Measurements from ENCODE around the gene ACKR4.
"Not testable (repeated sequence)": the region's sequence is repeated elsewhere in the genome, so short reads cannot be mapped to it uniquely, and the experiment has no call there.

The ACKR4 gene

DNA sequence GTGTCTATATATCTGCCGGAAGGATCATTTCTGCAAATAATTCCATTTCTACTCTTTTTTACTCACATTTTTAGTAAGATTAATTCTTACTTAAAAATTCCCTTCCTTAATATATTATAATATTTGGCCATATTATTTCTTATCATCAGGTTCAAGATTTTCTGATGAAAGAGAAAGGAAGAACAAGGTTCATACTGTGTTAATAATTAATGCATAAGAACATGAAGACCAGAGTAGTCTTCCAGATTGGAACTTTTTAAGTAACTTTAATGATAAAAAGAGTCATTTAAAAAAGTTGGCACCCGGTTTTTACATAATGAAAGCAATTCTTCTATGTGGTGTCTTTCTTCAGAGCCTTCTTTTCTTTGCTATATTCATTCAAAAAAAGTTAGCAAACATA lies 590 bp downstream of the ACKR4 start:
- Histone ChIP-seq H3K27me3 (ENCODE audit: control insufficient read depth, insufficient read depth, low read length) (no peaks in the 10 kb centered on the region), H3K4me1 (ENCODE audit: control insufficient read depth, insufficient read depth, low read length) (peaks cover 4% of the 10 kb centered on the region), H3K9me3 (ENCODE audit: control insufficient read depth, low read length) (no peaks in the 10 kb centered on the region), H3K36me3 (ENCODE audit: control insufficient read depth, insufficient read depth, low read length) (no peaks in the 10 kb centered on the region), H3K9ac (ENCODE audit: low read length) (peak overlapping the region; percentile 73), H3K4me3 (ENCODE audit: low read length) (peak overlapping the region; percentile 28)

DNA sequence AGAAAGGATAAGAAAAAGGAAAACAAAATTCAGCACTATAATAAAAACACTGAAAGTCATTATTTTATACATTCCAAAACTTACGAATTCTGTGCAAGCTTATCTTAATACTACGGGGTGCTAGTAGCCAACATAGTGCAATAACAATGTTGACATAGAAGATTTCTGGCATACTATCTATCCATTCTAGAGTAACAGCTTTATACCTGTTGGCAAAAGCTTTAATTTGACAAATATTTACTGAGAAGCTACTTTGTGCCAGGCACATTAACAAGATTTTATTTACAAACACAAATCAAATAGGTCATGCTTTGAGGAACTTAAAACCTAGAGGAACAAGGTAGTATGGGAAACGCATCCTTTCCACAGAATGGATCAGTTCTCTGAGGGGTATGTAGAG lies 1.1 kb downstream of the ACKR4 start:
- no peak overlapping the region for H3K4me3 ChIP-seq (ENCODE audit: low read length)
- H3K36me3 ChIP-seq (ENCODE audit: control insufficient read depth, insufficient read depth, low read length) = no peaks in the 10 kb centered on the region
- H3K27me3 ChIP-seq (ENCODE audit: control insufficient read depth, insufficient read depth, low read length) = no peaks in the 10 kb centered on the region
- peaks cover 4% of the 10 kb centered on the region for H3K4me1 ChIP-seq (ENCODE audit: control insufficient read depth, insufficient read depth, low read length)
- no peaks in the 10 kb centered on the region for H3K9me3 ChIP-seq (ENCODE audit: control insufficient read depth, low read length)
- no peak overlapping the region for H3K9ac ChIP-seq (ENCODE audit: low read length)

DNA sequence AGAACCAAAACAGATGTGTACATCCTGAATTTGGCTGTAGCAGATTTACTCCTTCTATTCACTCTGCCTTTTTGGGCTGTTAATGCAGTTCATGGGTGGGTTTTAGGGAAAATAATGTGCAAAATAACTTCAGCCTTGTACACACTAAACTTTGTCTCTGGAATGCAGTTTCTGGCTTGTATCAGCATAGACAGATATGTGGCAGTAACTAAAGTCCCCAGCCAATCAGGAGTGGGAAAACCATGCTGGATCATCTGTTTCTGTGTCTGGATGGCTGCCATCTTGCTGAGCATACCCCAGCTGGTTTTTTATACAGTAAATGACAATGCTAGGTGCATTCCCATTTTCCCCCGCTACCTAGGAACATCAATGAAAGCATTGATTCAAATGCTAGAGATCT lies 3.5 kb downstream of the ACKR4 start:
- H3K36me3 ChIP-seq (ENCODE audit: control insufficient read depth, insufficient read depth, low read length); H3K9ac ChIP-seq (ENCODE audit: low read length); H3K27me3 ChIP-seq (ENCODE audit: control insufficient read depth, insufficient read depth, low read length); H3K4me1 ChIP-seq (ENCODE audit: control insufficient read depth, insufficient read depth, low read length); H3K9me3 ChIP-seq (ENCODE audit: control insufficient read depth, low read length); H3K4me3 ChIP-seq (ENCODE audit: low read length): not testable (repeated sequence)

DNA sequence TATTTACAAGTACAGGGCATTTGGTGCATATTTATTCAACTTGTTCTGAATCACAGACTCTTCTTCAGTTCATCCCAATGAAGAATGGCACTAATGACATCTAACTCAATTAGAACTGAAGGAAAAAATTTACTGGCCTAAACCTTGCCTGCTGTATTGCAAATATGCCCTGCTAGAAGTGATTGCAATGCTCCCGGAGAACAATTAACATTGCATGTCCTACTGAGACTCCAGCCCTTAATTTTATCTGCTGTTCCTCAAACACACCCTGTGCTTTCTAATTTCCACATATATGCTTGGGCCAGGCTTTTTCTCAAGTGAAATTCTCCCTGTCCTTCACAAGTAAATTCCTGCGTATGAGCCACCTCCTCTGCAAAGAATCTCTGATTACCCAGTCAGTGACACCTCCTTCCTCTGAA lies 8.3 kb downstream of the ACKR4 start:
- Histone ChIP-seq H3K27me3 (ENCODE audit: control insufficient read depth, insufficient read depth, low read length) (no peaks in the 10 kb centered on the region), H3K4me1 (ENCODE audit: control insufficient read depth, insufficient read depth, low read length) (no peaks in the 10 kb centered on the region), H3K9me3 (ENCODE audit: control insufficient read depth, low read length) (no peaks in the 10 kb centered on the region), H3K36me3 (ENCODE audit: control insufficient read depth, insufficient read depth, low read length) (no peaks in the 10 kb centered on the region), H3K4me3 (ENCODE audit: low read length) (no peak overlapping the region), H3K9ac (ENCODE audit: low read length) (no peak overlapping the region)

DNA sequence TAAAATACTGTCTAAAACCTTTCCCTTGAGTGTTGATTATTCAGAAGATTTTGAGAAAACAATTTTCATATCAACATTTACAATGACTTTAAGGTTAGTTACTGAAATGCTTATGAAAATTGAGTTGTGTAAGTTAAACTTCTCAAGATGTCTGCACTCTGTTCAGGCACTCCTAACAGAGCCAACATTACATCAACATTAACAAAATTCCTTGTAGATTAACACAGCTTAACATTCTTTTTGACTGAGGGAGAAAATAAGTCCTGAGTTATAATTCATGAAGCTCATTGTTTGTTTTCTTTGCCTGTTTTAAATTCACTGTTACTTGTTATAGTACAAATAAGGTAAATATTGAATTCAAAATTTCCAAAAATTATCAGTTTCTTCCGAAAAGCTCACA lies 9.0 kb downstream of the ACKR4 start:
- Histone ChIP-seq H3K4me3 (ENCODE audit: low read length) (no peak overlapping the region), H3K9me3 (ENCODE audit: control insufficient read depth, low read length) (no peaks in the 10 kb centered on the region), H3K4me1 (ENCODE audit: control insufficient read depth, insufficient read depth, low read length) (no peaks in the 10 kb centered on the region), H3K9ac (ENCODE audit: low read length) (no peak overlapping the region), H3K27me3 (ENCODE audit: control insufficient read depth, insufficient read depth, low read length) (no peaks in the 10 kb centered on the region), H3K36me3 (ENCODE audit: control insufficient read depth, insufficient read depth, low read length) (no peaks in the 10 kb centered on the region)

DNA sequence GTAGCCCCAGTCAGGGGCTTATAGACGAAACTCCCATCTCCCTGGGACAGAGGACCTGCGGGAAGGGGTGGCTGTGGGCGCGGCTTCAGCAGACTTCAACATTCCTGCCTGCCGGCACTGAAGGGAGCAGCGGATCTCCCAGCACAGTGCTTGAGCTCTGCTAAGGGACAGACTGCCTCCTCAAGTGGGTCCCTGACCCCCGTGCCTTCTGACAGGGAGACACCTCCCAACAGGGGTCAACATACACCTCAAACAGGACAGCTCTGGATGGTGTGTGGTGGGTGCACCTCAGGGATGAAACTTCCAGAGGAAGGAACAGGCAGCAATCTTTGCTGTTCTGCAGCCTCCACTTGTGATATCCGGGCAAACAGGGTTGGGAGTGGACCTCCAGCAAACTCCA lies 9.6 kb downstream of the ACKR4 start:
- not testable (repeated sequence) for H3K27me3 ChIP-seq (ENCODE audit: control insufficient read depth, insufficient read depth, low read length); H3K4me1 ChIP-seq (ENCODE audit: control insufficient read depth, insufficient read depth, low read length); H3K36me3 ChIP-seq (ENCODE audit: control insufficient read depth, insufficient read depth, low read length); H3K9ac ChIP-seq (ENCODE audit: low read length); H3K9me3 ChIP-seq (ENCODE audit: control insufficient read depth, low read length); H3K4me3 ChIP-seq (ENCODE audit: low read length)

DNA sequence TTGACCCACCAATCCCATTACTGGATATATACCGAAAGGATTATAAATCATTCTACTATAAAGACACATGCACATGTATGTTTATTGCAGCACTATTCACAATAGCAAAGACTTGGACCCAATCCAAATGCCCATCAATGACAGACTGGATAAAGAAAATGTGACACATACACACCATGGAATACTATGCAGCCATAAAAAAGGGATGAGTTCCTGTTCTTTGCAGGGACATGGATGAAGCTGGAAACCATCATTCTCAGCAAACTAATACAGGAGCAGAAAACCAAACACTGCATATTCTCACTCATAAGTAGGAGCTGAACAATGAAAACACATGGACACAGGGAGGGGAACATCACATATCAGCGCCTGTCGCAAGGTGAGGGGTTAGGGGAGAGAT lies 18.2 kb downstream of the ACKR4 start:
- not testable (repeated sequence) for H3K27me3 ChIP-seq (ENCODE audit: control insufficient read depth, insufficient read depth, low read length); H3K9me3 ChIP-seq (ENCODE audit: control insufficient read depth, low read length); H3K36me3 ChIP-seq (ENCODE audit: control insufficient read depth, insufficient read depth, low read length); H3K4me1 ChIP-seq (ENCODE audit: control insufficient read depth, insufficient read depth, low read length); H3K9ac ChIP-seq (ENCODE audit: low read length); H3K4me3 ChIP-seq (ENCODE audit: low read length)

DNA sequence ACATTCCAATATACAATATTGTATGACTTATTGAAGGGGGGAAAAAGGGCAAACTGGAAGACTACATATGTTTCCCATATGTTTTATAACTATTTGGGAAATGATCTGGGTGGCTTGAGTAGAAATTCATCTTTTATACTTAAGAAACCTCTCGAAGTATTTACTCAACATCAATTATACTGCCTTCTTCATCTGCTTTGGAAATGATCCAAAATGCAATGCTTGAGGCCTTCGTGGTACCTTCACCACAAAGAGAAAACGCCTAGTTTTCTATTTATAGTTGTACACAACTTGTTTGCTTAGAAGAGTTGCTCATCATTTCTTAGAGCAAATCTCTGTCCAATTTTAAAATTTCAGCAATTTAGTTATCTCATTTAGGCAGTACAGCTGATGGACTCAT lies 18.8 kb downstream of the ACKR4 start:
- Histone ChIP-seq H3K9ac (ENCODE audit: low read length) (no peak overlapping the region), H3K4me1 (ENCODE audit: control insufficient read depth, insufficient read depth, low read length) (no peaks in the 10 kb centered on the region), H3K27me3 (ENCODE audit: control insufficient read depth, insufficient read depth, low read length) (no peaks in the 10 kb centered on the region), H3K4me3 (ENCODE audit: low read length) (no peak overlapping the region), H3K9me3 (ENCODE audit: control insufficient read depth, low read length) (no peaks in the 10 kb centered on the region), H3K36me3 (ENCODE audit: control insufficient read depth, insufficient read depth, low read length) (no peaks in the 10 kb centered on the region)

DNA sequence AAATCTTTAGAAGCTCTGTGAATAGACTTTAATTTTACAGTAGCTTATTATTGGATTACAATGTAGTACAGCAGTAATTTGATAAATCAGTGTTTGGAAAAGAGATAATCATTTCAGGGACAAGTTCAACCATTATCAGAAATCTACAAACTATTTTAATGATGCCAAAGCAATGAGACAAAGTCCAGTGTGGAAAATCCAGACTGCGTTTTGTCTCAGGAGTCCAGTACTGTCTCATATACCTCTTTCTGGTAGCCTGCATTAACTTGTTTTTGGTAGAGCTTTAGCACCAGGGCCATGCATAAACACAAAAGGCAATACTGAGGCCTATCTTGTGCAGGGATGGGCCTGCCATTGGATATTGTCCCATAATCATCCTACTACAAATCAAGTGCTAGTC lies 19.7 kb downstream of the ACKR4 start:
- Histone ChIP-seq H3K36me3 (ENCODE audit: control insufficient read depth, insufficient read depth, low read length) (no peaks in the 10 kb centered on the region), H3K4me1 (ENCODE audit: control insufficient read depth, insufficient read depth, low read length) (no peaks in the 10 kb centered on the region), H3K9me3 (ENCODE audit: control insufficient read depth, low read length) (no peaks in the 10 kb centered on the region), H3K9ac (ENCODE audit: low read length) (no peak overlapping the region), H3K4me3 (ENCODE audit: low read length) (no peak overlapping the region), H3K27me3 (ENCODE audit: control insufficient read depth, insufficient read depth, low read length) (no peaks in the 10 kb centered on the region)

DNA sequence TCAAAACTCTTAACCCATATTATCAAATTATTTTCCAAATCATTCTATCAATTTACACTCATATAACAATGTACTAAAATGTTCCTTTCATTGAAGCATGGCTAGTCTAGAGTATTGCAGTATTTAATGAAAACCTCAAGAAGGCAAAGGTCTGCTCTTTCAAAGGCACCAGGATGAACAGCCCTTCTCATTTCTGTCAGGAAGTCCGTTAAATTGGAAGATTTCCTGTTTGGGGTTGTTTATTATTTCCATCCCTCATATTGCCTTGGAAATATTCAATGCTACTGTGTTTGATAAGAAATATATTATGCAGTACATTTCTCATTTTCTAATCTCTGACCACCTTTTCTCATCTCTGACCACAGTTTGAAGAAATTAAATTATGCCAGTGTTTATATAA lies 25.1 kb downstream of the ACKR4 start:
- H3K9ac ChIP-seq (ENCODE audit: low read length) = no peak overlapping the region
- no peaks in the 10 kb centered on the region for H3K27me3 ChIP-seq (ENCODE audit: control insufficient read depth, insufficient read depth, low read length)
- no peak overlapping the region for H3K4me3 ChIP-seq (ENCODE audit: low read length)
- no peaks in the 10 kb centered on the region for H3K4me1 ChIP-seq (ENCODE audit: control insufficient read depth, insufficient read depth, low read length)
- no peaks in the 10 kb centered on the region for H3K9me3 ChIP-seq (ENCODE audit: control insufficient read depth, low read length)
- H3K36me3 ChIP-seq (ENCODE audit: control insufficient read depth, insufficient read depth, low read length) = no peaks in the 10 kb centered on the region

DNA sequence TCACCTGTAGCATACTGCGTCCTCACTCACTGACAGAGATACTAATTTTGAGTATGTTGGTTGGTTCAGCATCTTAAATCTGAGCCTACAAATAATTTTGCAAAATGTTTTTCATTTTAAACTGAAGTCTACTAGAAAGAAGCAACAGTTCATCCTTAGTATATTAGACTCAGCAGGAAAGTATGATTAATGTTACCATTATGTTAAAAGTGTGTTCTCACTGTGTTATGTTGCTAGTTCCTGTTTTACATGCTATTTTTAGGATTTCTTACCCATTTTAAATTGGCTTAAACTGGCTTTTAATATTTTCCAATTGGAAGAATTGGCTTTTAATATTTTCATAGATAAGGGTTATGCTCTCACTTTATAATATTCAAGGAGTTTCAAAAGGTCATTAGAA lies 25.7 kb downstream of the ACKR4 start:
- Histone ChIP-seq H3K36me3 (ENCODE audit: control insufficient read depth, insufficient read depth, low read length) (no peaks in the 10 kb centered on the region), H3K9ac (ENCODE audit: low read length) (no peak overlapping the region), H3K4me1 (ENCODE audit: control insufficient read depth, insufficient read depth, low read length) (no peaks in the 10 kb centered on the region), H3K9me3 (ENCODE audit: control insufficient read depth, low read length) (no peaks in the 10 kb centered on the region), H3K27me3 (ENCODE audit: control insufficient read depth, insufficient read depth, low read length) (no peaks in the 10 kb centered on the region), H3K4me3 (ENCODE audit: low read length) (no peak overlapping the region)

DNA sequence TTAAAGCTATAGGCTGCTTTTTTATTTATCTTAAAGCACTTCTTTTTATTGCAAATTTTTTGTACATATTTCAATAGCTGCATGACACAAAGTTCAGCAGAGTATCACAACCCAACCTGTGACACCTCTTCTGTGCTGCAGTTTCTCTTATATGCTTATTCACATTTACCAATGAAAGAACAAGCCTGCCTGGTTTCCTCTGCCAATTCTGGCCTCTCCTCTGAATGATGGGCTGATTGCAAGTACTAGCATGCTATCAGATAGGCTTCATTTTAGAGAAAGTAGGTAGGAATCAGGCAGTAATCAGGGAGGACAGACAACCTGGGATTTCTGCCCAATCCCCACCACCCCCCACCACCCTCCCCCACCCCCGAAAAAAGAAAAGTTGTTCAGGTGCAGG lies 26.6 kb downstream of the ACKR4 start:
- Histone ChIP-seq H3K4me1 (ENCODE audit: control insufficient read depth, insufficient read depth, low read length) (no peaks in the 10 kb centered on the region), H3K27me3 (ENCODE audit: control insufficient read depth, insufficient read depth, low read length) (no peaks in the 10 kb centered on the region), H3K4me3 (ENCODE audit: low read length) (no peak overlapping the region), H3K36me3 (ENCODE audit: control insufficient read depth, insufficient read depth, low read length) (no peaks in the 10 kb centered on the region), H3K9ac (ENCODE audit: low read length) (no peak overlapping the region), H3K9me3 (ENCODE audit: control insufficient read depth, low read length) (no peaks in the 10 kb centered on the region)

DNA sequence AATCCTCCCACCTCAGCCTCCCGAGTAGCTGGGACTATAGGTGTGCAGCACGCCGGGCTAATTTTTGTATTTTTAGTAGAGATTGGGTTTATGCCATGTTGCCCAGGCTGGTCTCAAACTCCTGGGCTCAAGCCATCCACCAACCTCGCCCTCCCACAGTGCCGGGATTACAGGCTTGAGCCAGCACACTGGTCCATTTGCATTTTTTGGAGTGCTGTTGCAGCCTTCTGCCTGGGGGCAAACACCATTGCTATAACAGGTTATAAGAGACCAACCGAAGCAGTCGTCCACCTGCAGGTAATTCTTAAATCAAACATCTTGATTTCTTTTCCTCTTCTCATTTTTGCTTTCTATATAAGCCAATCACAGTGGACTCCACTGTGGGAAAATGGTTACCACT lies 27.7 kb downstream of the ACKR4 start:
- H3K36me3 ChIP-seq (ENCODE audit: control insufficient read depth, insufficient read depth, low read length) = no peaks in the 10 kb centered on the region
- no peak overlapping the region for H3K4me3 ChIP-seq (ENCODE audit: low read length)

More for the DNA sequence above, 27.7 kb downstream of the ACKR4 start:
- Histone ChIP-seq H3K9ac (ENCODE audit: low read length) (no peak overlapping the region), H3K4me1 (ENCODE audit: control insufficient read depth, insufficient read depth, low read length) (no peaks in the 10 kb centered on the region), H3K27me3 (ENCODE audit: control insufficient read depth, insufficient read depth, low read length) (no peaks in the 10 kb centered on the region), H3K9me3 (ENCODE audit: control insufficient read depth, low read length) (no peaks in the 10 kb centered on the region)

Data from mucosa of stomach (tissue), 1 donor.